IPS DF 4.7 (cell line): ENCODE measurements around the gene ARL4C.

Source experiments
- DNase-seq: peaks from one replicate; pipeline ENCODE4 v3.0.0-alpha.2; 2013; ENCODE audit warnings: low spot score; ENCODE audit errors: extremely low read depth

ARL4C gene

DNA sequence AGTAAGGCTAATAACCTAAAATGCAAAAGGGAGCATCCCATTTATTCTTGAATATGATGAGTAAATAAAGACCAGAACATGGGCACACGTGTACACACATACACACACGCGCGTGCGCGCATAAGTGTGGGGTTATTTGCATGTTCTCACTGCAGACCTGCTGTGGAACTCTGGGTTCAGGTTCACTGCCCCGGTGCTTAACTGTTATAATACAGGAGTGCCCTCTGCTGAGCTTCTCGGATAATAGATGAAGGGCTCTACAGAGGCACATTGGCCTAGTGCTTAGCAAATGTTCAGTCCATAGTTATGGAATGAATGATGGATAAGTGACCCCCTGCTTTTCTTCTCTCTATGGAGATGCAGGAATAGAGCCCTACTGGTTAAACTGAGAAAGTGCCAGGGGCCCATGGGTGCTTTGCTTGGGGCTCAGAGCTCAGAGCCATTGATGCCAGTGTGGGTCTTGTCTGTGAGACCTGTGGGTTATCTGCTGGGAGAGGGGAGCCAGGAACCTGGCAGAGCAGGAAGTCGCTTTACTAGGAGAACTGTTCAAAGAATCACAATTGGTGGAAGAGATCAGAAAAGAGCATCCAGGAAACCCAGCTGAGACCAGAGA, 3.6 kb upstream of the ARL4C start:
- DNase-seq: no peak

DNA sequence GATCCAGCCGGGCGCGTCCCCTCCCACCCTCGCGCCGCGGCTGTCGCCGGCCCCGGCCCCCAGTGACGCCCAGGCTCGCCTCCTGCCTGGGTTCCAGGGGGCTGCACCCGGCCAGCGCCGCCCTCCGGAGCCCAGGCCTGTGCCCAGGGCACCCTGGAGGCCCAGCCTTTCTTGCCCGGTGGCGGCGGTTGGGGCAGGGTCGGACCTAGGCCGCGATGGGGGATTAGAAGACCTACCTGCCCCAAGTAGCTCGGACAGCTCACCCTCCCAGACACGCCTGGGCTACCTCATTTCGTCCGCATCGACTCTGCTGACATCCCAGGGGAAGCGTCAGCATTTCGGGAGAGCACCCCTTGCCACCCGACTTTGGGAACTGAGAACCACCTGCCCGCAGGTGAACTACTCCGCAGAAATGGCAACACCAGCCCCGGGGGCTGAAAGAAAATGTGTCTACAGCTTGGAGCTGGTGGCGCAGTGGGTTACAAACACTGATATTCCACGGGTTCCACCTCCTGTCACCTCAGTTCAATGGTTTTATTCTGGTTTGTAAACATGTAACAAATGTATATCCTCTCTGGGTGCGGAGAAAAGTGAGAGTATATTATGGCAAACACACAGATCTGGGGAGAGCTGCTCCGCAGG, 834 bp upstream of the ARL4C start:
- DNase-seq: no peak

DNA sequence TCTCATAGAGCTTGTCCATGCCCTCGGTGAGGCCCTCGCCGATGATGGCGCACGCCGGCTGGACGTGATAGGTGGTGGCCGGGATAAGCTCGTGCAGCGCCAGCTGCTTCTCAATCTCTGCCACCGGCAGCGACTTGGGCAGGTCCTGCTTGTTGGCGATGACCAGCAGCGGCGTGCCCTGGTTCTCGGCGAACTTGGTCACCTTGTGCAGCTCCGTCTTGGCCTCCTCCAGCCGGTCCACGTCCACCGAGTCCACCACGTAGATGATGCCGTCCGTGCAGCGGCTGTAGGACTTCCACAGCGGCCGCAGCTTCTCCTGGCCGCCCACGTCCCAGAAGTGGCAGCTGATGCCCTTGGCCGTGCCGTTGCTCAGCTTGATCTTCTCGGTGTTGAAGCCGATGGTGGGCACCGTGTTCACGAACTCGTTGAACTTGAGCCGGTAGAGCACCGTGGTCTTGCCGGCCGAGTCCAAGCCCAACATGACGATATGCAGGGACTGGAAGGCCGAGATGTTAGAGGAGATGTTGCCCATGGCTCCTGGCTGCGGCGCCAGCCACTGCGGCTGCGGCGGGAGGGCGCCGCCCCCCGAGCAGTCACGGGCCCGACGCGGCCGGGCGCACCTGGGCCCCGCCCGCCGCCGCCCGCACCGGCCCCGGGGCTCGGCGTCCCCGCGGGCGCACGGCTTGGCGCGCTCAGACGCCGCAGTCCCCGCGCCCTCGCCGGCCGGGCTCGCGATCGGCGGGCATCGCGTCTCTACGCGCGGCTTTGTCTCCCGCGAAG, 636 bp downstream of the ARL4C start:
- DNase-seq: no peak

DNA sequence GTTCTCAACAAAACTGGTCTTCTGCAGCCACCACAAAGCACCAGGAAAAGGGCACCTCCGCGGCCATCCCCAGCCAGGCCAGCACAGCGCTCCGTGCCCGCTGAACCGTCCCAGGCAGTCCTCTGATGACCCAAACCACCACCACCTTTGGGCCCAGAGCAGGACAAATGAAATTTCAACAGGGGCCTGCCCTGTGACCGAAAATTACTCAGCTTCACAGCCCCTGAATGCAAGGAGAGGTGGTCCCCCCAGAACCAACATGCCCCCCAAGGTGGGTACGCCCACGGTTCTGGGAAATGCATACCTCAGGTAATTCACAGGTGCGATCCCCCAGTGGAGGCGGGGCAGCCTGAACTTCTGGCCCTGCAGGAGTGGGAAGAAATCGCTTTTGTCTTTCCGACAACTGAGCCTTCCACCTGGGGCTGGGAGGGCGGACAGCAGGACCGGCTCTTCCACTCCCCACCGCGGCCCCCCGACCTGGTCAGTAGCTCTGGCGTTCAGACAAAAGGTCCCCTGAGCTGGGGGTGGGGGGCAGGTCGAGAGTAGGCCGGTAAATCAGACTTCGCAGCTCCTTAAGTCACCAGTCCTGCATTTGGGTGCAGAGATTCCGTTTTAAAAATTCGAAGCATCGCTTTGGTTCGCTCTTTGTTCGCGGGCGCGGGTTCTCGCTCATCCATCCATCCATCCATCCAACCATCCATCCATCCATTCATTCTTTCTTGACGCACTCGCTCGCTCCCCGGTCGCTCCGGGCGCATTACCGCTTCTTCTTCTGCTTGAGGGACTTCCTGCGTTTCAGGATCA, 1.4 kb downstream of the ARL4C start:
- DNase-seq: no peak

DNA sequence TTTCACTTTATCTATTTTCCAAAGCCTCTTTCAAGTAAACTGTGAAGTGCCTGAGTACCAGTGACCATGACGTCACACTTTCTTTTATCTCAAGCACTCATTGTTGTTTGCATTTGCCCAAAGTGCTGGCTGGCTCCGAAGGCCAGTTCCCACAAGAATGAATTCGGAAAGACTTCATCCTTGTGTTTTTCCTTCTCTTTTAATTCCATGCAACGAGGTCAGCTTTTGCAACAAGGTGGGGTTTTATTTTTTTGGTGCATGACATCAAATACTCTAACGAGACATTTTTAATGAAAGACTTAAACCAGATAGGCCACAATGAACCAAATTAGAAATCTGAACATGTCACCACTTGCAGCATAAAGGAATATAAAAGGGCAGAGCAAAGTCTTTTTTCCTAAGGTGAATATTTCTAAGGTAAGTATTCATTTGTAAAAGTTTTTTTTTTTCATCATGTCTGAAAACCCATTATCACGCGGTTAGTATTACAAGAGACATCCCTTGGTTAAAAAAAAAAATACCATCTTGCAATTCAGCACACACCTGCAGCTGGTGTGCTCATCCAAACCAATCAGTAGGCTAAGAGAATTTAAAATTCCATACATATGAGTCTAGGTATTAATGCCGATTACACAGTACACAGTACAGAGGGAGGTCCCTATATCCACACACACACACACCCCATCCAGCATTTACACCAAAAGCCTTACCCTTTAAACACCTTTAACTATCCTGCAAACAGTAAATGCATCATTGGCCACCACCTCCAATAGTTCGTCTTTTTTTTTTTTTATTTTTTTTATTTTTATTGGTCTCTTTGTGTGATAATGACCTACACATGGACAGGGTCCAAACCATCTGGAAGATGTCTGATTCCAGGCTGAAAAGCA, 2.3 kb downstream of the ARL4C start:
- DNase-seq: no peak

DNA sequence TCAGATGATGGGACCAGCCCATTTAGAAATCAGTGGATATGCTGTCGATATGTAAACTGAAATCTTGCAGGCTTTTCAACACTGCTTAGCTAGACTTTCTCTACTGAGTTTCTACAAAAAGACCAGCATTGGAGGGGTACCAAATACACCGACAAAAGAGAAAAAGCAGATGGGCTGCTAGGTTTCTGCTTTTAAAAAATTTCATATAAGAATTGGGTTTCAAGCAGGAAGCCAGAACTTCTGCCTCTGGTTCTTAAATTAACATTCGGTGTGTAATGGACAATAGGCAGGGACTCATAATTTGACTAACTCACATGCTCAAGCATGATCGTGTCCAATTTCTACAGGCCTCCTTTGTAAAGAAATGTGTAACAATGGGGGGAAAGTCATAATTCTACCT, 3.1 kb downstream of the ARL4C start:
- no peak for DNase-seq

DNA sequence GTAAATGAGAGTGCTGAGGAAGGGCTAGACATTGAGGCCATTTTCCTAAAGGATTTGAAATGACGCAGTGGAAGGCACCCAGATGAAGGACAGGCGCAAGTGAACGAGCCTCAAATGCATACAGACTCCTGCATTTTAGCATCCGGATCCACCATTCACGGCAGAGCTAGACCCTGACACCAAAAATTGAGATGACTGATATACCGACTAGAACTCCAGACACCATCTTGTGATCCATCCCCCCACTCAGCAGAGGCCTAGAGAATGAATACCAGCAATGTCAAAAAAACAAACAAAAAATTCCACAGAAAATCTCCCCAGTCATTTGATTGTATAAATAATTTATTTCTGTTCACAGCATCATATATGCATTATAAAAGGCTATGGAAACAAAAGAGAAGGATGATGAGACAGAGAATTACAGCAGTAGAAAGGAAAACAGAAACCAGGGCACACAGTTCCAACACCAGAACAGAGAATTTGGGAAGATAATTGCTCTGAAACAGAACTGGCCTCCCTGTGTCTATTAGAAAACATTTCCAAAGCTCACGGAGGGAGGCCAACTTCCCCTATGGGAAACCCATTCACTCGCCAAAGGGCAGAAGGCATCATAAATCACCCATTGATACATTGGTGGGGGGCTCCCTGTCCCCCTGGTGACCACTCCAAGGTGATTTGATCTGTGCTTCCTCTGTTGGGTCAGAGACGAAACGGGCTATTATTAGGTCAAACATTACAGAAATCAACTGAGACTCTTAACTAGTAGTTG, 4.0 kb downstream of the ARL4C start:
- DNase-seq: no peak

DNA sequence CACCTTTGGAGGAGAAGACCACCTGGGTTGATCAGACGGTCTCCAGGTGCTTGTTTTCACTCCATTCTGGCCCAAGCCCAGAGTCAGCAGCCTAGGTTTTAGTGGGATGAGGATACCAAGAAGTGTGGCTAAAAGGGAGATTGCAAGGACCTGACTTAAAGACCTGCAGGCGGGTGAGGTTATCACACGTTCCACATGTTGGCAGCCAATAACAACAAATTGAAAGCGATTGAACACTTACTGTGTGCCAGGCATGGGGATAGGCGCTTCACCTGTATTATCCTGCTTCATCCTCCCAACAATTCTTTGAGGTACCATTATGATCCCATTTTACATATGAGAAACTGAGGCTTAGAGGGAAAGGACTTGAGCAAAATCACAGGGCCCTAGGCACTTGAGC, 5.0 kb downstream of the ARL4C start:
- DNase-seq: no peak

DNA sequence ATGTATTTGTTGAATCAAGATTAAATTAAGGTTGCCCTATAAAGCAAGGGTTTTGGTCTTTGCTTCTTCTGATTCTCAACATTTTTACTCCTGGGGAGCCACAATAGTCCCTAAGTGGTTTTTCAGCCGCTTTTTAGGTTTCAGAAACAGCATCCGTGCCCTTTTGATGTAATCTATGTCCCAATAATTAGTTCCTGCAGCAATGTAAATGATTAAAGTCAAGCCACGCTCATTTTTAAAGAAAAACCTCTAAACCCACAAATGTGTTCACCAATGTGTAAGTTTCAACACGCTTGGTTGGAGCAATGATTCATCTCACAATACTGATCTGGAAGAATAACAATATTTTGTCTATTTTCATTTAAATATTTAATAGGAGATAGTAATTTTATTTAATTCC, 5.6 kb downstream of the ARL4C start:
- no peak for DNase-seq

DNA sequence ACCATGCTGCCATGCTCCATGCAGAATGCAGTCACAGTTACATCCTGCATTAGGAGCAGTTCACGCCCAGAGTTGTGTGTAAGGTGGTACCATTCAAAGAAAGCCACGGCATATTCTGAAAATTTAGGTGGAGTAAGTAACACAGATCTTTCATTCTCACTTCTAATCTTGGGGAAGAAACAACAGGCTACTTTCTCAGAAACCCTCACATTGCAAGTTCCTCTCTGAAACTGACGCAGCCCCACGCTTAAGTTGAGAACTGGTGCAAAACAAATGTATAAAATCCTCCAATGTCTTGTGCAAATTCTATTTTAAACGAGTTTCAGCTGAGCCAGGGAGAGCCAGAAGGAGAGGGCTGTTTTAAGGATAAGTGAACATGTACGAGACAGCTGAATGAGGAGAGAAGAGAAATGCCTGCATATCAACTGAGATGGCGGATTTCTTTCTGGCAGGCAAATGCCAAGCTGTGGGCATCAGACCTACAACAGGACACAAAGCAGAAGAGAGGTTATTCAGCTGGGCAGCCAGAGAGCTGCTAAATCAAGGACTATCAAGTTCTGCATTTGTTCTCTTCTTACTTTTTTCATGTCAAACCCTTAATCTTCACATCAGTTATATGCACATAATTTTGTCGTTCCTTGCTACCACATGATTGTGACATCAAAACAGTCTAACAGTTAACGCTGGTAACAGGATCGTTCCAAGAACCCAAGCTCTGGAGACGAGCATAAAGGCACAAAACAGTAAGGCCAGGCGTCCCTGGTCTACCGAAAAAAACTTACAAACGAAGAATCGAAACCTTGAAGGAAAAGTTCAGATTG, 6.4 kb downstream of the ARL4C start:
- no peak for DNase-seq

DNA sequence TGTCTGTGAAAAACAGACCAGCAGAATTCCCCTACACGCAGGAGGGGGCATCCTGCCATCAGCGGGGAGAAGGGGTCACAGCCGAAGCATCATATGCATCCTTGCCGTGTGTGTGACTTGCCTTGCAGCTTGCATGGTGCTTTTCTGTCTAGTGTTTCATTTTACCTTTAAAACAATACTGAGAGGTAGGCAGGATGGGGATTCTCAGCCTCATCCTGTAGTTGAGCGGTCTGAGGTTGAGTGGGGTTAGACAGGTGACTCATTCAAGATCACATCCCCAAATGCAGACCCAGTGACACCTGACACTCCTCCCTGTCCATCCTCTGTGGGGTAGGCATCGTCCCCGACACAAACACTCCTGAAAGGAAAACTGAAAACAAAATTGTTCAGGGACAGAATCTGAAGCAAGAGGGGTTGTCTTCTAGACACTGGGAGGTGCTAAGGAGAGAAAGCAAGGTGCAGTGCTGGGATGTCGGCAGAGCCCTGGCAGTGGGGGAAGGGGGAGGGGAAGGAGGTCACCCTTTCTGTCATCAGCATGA, 7.9 kb downstream of the ARL4C start:
- no peak for DNase-seq

DNA sequence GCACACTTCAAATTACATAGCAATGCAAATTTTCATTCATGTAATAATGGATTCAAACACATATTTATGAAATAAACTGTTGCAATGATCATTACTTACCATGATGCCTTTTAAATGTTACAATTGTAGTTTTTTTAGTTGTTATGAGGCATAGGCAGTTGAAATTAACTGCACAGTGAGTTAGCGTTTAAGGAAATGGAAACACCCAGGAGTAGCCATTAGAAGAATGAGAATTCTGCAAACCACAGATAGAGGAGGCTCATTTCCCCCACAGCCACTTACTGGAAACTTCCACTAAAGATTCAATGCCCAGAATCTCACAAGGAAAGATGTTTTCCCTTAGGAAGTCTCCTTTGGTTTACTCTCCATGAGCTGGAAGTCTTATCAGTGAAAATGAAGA, 8.4 kb downstream of the ARL4C start:
- DNase-seq: no peak

DNA sequence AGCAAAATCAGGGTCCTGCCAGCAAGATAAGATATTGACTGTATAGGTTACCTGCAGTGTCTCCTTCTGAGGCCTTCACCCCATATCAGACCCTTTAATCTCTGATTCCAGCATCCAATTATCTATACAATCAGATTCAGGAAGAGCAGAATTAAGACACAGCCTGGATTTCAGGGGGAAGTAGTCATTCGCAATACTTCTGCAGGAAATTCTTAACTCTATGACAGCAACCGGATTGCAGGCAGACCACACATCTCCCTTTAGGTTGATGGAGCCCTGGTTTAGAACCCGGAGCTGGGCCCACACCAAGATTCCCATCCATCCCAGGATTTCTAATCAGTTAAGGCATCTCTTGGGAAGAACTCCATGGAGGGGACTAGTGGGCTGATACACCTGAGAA, 9.5 kb downstream of the ARL4C start:
- no peak for DNase-seq

DNA sequence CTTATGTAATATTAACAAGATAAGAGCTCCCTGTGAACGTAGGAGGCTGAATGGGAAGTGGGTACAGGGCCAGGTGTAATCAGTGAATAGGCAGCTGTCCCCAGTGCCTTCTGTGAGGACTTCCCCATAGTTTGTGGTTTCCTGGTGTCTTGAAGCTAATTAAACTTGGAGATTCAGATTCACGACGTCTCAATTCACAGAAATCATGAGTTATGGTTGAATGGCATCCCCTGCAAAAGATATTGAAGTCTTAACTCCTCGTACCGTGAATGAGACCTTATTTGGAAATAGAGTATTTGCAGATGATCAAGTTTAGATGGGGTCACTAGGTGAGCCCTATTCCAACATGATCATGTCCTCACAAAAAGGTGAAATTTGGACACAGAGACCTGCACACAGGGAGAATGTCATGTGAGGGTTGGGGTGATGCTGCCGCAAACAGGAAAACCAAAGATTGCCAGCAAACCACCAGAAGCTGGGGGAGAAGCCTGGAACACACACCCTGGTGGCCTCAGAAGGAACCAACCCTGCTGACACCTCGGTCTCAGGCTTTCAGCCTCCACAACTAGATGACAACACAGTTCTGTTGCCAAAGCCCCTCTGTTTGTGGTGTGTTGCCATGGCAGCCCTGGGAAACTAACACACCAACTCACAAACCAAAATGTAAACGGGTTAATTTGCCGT, 13.2 kb downstream of the ARL4C start:
- no peak for DNase-seq

DNA sequence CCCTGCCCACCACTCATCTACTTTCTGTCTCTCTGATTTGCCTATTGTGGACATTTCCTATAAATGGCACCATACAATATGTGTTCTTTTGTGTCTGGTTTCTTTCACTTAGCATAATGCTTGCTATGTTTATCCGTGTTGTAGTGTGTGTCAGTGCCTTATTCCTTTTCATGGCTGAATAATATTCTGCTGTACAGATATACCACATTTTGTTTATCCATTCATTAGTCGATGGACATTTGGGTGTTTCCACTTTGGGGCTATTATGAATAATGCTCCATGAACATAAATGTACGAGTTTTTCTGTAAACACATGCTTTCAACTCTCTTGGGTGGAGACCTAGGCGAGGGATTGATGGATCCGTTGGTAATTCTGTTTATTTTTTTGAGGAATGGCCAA, 15.6 kb downstream of the ARL4C start:
- DNase-seq: no peak

DNA sequence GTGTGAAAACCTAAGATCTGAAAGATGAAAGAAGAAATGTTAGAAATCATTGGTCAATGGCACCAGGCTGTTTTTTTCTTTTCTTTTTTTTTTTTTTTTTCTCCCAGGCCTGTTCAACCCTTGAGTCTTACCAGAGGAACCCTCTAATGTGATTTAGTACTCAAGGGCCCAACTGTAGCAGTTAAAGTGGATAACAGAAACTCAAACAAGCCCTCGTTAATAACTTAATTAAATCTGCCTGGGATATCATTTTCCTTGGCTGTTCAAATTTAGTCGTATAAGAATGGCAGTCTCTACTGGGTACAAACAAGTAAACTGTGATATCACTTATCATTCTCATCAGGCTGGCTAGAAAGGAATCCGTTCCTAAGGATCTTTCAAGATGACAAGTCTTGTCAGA, 16.5 kb downstream of the ARL4C start:
- no peak for DNase-seq

DNA sequence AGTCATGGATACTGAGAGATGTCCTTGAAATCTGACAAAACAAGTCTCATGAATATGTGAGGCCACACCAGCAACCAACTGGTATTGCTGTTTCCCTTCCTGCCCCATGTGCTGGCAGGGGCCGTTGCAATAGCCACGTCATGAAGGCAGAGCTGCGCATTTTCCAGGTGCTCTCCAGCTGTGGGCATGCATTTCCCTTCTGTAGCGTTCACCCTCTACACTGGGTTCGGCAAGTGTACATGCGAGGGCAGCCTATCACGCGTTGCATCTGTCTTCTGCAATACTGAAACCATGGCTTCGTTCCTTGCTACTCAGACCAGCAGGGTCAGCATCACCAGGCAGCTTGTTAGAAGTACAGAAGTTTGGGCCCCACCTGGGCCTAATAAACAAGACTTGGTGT, 17.4 kb downstream of the ARL4C start:
- no peak for DNase-seq

DNA sequence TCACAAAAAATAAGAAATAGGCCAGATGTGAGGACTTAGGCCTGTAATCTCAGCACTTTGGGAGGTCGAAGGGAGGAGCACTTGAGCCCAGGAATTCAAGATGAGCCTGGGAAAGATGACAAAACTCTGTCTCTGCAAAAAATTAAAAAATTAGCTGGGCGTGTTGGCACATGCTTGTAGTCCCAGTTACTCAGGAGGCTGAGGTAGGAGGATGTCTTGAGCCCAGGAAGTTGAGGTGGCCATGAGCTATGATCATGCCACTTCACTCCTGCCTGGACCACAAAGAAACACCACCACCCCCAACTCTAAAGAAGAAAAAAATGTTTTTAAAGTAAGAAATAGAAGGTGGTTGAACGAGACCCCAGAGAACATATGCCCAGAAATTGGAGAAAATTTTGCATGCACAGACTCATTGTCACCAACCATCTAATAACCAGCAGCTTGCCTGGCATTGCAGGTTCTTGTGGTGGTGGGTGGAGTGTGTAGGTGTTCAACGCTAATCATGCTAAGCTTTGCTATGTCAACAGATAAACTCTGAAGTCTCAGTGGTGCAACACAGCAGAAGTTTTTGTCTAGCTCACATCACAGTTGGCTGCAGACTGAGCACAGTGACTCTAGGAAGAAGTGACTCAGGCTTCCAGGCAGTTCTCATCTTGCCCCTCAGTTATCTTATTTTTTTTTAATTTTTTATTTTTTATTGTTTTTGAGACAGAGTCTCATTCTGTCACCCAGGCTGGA, 18.6 kb downstream of the ARL4C start:
- DNase-seq: no peak
